ENCODE results near the gene ERBIN.

DNA sequence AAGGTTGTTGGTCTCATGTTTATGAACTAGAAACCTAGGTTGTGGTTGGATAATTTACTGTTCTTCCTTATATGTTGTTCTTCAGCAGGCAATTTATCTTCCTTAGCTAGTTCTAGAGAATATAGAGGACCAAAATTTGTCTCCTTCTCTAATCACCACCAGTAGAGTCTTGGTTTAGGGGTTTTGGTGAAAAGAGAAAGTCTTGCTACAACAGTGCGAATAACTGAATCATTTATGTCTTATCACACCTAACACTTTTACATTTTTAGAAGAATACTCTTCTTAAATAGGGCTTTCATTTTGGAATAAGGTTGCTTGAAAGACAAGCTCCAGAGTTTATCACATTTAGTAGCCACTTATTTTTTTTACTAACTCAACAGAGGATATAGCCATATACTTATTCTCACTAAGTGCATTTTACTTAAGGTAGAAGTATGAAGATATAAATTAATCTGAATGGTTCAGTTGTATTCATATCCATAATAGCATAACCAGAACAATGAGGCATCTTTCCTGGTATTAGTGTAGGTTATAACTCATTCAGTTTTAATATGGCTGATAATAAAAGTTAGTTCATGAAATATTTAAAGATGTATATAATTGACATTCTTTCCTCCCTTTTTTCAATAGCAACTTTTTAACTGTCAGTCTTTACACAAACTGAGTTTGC is 67.9 kb downstream of the ERBIN start:
- TF ChIP-seq SP1 (IDR thresholded peaks at IDR 0.05) (no peak), HDGF (IDR thresholded peaks at IDR 0.05; ENCODE audit: borderline replicate concordance) (no peak), ZNF384 (IDR thresholded peaks at IDR 0.05) (no peak), CTBP1 (IDR thresholded peaks at IDR 0.05; ENCODE audit: borderline replicate concordance) (no peak), FOXA1 (IDR thresholded peaks at IDR 0.05) (no peak), BHLHE40 (IDR thresholded peaks at IDR 0.05; ENCODE audit: borderline replicate concordance) (no peak), L3MBTL2 (conservative IDR thresholded peaks at IDR 0.05) (no peak), ELF4 (IDR thresholded peaks at IDR 0.05) (no peak), FOXK2 (IDR thresholded peaks at IDR 0.05) (no peak), ARNT (IDR thresholded peaks at IDR 0.05) (no peak), SUZ12 (IDR thresholded peaks at IDR 0.05) (no peak), TARDBP (IDR thresholded peaks at IDR 0.05) (no peak), FOXM1 (IDR thresholded peaks at IDR 0.05; ENCODE audit: borderline replicate concordance) (no peak)

Measured in HEK293T (cell line).